ENCODE data around the gene RIPPLY3.
"Not testable (repeated sequence)": the region's sequence is repeated elsewhere in the genome, so short reads cannot be mapped to it uniquely, and the experiment has no call there.

Gene RIPPLY3

DNA sequence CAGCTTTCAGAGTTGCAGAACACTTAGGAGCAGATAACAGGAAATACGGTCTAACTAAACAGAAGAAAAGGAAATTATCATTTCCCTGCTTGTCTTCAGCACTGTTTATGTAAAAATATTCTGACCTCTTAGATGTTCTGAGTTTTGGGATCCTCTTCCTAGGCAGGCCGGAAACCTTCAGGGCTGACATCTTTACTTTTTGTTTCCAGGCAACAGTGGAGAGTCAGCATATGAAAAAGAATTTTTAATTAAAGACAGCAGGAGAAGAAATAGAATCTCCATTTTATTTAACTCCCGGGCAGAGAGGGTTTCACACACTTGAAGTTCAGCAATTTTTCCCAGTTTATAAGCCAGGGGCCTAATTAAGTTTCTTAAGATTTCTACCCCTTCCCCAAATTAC is 5.1 kb upstream of the RIPPLY3 start:
- TF ChIP-seq PPARA (CRISPR knock-in tag; IDR thresholded peaks at IDR 0.05; ENCODE audit: borderline replicate concordance) = no peak
- no peak for TF ChIP-seq TCF4 (CRISPR knock-in tag; IDR thresholded peaks at IDR 0.05; ENCODE audit: borderline replicate concordance)
- no peak for TF ChIP-seq CSDC2 (CRISPR knock-in tag; IDR thresholded peaks at IDR 0.05)
- TF ChIP-seq OSR1 (CRISPR knock-in tag; IDR thresholded peaks at IDR 0.05) = no peak
- TF ChIP-seq ESRRG (CRISPR knock-in tag; IDR thresholded peaks at IDR 0.05) = no peak
- no peak for TF ChIP-seq ARNTL (CRISPR knock-in tag; IDR thresholded peaks at IDR 0.05; ENCODE audit: borderline replicate concordance, low read depth)
- TF ChIP-seq ISL1 (CRISPR knock-in tag; IDR thresholded peaks at IDR 0.05) = no peak
- peak; percentile 61; the same call in 2 of the 3 replicates for ATAC-seq

DNA sequence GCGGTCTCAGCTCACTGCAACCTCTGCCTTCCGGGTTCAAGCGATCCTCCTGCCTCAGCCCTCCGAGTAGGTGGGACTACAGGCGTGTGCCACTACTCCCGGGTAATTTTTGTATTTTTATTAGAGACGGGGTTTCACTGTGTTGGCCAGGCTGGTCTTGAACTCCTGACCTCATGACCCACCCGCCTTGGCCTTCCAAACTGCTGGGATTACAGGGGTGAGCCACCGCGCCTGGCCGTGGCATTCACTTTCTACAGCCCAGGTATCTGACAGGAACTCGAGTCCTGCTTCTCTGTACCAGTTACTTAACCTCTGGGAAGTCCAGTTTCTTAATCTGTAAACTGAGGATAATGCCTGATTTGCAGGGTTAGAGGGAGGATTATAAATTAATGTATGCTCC is 3.7 kb upstream of the RIPPLY3 start:
- not testable (repeated sequence) for ATAC-seq

DNA sequence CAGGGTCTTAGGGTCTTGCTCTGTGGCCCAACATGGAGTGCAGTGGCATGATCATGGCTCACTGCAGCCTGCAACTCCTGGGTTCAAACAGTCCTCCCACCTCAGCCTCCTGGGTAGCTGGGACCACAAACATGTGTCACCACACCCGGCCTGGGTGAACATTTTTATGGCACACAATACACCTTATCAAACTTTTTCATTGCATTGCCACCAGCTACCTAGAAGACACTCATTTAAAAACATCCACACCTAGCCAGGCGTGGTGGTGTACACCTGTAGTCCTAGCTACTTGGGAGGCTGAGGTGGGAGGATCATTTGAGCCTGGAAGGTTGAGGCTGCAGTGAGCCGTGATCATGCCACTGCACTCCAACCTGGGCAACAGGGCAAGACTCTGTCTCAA is 2.6 kb upstream of the RIPPLY3 start:
- not testable (repeated sequence) for ATAC-seq

DNA sequence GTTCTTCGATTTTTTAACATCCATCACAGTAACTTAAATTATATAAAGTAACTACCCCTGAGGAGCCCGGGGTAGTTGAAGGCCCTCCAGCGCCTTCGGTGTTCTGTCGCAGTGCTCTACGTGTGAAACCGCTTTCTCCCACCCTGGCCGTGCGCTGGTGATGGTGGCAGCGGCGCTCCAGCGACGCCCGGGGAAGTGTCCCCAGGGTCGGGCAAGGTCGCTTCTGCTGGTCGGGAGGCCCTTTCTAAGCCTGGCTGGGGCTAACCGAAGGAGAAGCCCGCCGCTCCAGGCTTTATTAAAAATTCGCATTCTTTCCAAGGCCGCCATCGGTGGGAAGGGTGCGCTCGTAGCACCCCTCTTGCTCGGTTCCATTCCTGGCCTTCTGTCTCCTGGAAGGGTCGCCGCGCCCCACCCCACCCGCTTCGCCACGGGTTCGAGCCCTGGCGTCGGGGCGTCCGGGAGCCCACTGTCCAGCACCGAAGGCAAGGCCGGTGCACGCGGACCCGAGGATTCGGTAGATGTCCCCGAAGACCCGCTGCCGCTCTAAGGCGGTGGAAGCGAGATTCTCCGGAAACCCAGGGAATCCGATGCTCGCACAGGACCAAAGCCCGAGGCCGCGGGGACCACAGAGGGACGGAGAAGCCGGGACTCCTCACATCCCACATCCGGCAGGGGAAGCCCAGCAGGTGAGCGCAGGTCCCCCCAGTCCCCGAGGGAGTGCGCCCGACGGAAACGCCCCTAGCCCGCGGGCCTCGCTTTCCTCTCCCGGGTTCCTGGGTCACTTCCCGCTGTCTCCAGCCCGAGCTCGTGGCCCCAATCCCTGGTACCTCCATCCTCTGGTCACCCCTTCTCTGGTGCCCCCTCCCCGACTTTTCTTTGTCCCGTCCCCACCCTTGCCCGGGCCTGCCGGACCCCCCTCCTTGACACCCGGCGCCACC is 685 bp upstream of the RIPPLY3 start:
- TF ChIP-seq, protein P1, sequence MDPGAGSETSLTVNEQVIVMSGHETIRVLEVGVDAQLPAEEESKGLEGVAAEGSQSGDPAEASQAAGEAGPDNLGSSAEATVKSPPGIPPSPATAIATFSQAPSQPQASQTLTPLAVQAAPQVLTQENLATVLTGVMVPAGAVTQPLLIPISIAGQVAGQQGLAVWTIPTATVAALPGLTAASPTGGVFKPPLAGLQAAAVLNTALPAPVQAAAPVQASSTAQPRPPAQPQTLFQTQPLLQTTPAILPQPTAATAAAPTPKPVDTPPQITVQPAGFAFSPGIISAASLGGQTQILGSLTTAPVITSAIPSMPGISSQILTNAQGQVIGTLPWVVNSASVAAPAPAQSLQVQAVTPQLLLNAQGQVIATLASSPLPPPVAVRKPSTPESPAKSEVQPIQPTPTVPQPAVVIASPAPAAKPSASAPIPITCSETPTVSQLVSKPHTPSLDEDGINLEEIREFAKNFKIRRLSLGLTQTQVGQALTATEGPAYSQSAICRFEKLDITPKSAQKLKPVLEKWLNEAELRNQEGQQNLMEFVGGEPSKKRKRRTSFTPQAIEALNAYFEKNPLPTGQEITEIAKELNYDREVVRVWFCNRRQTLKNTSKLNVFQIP (CRISPR knock-in tag; IDR thresholded peaks at IDR 0.05; ENCODE audit: borderline replicate concordance, low read depth) = no peak
- no peak for TF ChIP-seq ZNF565 (CRISPR knock-in tag; conservative IDR thresholded peaks at IDR 0.05; ENCODE audit: low read depth)
- TF ChIP-seq, protein P2, sequence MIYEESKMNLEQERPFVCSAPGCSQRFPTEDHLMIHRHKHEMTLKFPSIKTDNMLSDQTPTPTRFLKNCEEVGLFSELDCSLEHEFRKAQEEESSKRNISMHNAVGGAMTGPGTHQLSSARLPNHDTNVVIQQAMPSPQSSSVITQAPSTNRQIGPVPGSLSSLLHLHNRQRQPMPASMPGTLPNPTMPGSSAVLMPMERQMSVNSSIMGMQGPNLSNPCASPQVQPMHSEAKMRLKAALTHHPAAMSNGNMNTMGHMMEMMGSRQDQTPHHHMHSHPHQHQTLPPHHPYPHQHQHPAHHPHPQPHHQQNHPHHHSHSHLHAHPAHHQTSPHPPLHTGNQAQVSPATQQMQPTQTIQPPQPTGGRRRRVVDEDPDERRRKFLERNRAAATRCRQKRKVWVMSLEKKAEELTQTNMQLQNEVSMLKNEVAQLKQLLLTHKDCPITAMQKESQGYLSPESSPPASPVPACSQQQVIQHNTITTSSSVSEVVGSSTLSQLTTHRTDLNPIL (CRISPR knock-in tag; IDR thresholded peaks at IDR 0.05; ENCODE audit: low read depth) = no peak
- TF ChIP-seq SNAI2 (CRISPR knock-in tag; IDR thresholded peaks at IDR 0.05) = no peak
- TF ChIP-seq ZNF8 (CRISPR knock-in tag; IDR thresholded peaks at IDR 0.05) = no peak
- TF ChIP-seq, protein P3, sequence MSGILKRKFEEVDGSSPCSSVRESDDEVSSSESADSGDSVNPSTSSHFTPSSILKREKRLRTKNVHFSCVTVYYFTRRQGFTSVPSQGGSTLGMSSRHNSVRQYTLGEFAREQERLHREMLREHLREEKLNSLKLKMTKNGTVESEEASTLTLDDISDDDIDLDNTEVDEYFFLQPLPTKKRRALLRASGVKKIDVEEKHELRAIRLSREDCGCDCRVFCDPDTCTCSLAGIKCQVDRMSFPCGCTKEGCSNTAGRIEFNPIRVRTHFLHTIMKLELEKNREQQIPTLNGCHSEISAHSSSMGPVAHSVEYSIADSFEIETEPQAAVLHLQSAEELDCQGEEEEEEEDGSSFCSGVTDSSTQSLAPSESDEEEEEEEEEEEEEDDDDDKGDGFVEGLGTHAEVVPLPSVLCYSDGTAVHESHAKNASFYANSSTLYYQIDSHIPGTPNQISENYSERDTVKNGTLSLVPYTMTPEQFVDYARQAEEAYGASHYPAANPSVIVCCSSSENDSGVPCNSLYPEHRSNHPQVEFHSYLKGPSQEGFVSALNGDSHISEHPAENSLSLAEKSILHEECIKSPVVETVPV (CRISPR knock-in tag; IDR thresholded peaks at IDR 0.05) = no peak
- TF ChIP-seq ZNF70 (CRISPR knock-in tag; IDR thresholded peaks at IDR 0.05) = no peak
- no peak for TF ChIP-seq ZFP30 (CRISPR knock-in tag; IDR thresholded peaks at IDR 0.05)
- TF ChIP-seq ZC3H10 (CRISPR knock-in tag; IDR thresholded peaks at IDR 0.05) = no peak
- no peak for TF ChIP-seq GLIS3 (CRISPR knock-in tag; IDR thresholded peaks at IDR 0.05)
- no peak for TF ChIP-seq ESRRG (CRISPR knock-in tag; IDR thresholded peaks at IDR 0.05)
- no peak for TF ChIP-seq RARB (CRISPR knock-in tag; IDR thresholded peaks at IDR 0.05)
- TF ChIP-seq PPARA (CRISPR knock-in tag; IDR thresholded peaks at IDR 0.05; ENCODE audit: borderline replicate concordance) = no peak
- no peak for TF ChIP-seq ARNTL (CRISPR knock-in tag; IDR thresholded peaks at IDR 0.05; ENCODE audit: borderline replicate concordance, low read depth)
- TF ChIP-seq, protein P4, sequence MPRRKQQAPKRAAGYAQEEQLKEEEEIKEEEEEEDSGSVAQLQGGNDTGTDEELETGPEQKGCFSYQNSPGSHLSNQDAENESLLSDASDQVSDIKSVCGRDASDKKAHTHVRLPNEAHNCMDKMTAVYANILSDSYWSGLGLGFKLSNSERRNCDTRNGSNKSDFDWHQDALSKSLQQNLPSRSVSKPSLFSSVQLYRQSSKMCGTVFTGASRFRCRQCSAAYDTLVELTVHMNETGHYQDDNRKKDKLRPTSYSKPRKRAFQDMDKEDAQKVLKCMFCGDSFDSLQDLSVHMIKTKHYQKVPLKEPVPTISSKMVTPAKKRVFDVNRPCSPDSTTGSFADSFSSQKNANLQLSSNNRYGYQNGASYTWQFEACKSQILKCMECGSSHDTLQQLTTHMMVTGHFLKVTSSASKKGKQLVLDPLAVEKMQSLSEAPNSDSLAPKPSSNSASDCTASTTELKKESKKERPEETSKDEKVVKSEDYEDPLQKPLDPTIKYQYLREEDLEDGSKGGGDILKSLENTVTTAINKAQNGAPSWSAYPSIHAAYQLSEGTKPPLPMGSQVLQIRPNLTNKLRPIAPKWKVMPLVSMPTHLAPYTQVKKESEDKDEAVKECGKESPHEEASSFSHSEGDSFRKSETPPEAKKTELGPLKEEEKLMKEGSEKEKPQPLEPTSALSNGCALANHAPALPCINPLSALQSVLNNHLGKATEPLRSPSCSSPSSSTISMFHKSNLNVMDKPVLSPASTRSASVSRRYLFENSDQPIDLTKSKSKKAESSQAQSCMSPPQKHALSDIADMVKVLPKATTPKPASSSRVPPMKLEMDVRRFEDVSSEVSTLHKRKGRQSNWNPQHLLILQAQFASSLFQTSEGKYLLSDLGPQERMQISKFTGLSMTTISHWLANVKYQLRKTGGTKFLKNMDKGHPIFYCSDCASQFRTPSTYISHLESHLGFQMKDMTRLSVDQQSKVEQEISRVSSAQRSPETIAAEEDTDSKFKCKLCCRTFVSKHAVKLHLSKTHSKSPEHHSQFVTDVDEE (CRISPR knock-in tag; IDR thresholded peaks at IDR 0.05) = no peak
- TF ChIP-seq ISL1 (CRISPR knock-in tag; IDR thresholded peaks at IDR 0.05) = no peak
- no peak for TF ChIP-seq CSDC2 (CRISPR knock-in tag; IDR thresholded peaks at IDR 0.05)
- no peak for ATAC-seq

DNA sequence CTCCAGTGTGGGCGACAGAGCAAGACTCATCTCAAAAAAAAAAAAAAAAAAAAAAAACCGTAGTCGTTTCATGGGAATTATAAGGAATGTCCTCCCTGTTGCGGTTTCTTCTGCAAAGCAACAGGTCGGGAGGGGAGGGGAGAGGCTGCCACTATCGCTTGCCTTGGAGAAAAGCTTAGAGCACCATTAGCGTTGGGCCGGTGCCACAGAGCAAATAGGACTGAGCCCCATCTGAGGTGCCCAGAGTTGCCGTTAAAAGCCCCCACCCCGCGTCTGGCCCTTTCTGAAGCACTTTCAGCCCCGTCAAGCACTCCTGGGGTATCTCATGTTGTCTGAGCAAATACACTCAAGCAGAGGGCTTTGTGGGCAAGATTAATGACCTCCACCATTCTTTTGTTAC is 2.2 kb downstream of the RIPPLY3 start:
- ATAC-seq = no peak
- TF ChIP-seq TOX (CRISPR knock-in tag; IDR thresholded peaks at IDR 0.05; ENCODE audit: borderline replicate concordance) (no peak), PPARA (CRISPR knock-in tag; IDR thresholded peaks at IDR 0.05; ENCODE audit: borderline replicate concordance) (no peak), CSDC2 (CRISPR knock-in tag; IDR thresholded peaks at IDR 0.05) (no peak), OSR1 (CRISPR knock-in tag; IDR thresholded peaks at IDR 0.05) (no peak), TCF4 (CRISPR knock-in tag; IDR thresholded peaks at IDR 0.05; ENCODE audit: borderline replicate concordance) (no peak)
- TF ChIP-seq, protein P2 (CRISPR knock-in tag; IDR thresholded peaks at IDR 0.05; ENCODE audit: low read depth) = no peak
- TF ChIP-seq, protein P4 (CRISPR knock-in tag; IDR thresholded peaks at IDR 0.05) = no peak

Data from SK-N-SH treated with all-trans-retinoic acid at 6 μM for 48 hours (cell line).